HEK293T (cell line): ENCODE data around the gene HACE1.

Experiments
- BHLHE40 ChIP-seq: fragments of 450-650 bp; IDR thresholded peaks from 2 replicates; pipeline ENCODE4 v1.6.1; 2016; ENCODE audit warnings: mild to moderate bottlenecking, moderate library complexity, borderline replicate concordance
- CTBP1 ChIP-seq: fragments of 450-650 bp; IDR thresholded peaks from 2 replicates; pipeline ENCODE4 v1.6.1; 2016; ENCODE audit warnings: borderline replicate concordance
- ELF4 ChIP-seq: fragments of 450-650 bp; IDR thresholded peaks from 2 replicates; pipeline ENCODE4 v1.6.1; 2017; ENCODE audit warnings: antibody characterized with exemption
- FOXA1 ChIP-seq: fragments of 450-650 bp; IDR thresholded peaks from 2 replicates; pipeline ENCODE4 v1.6.1; 2016; ENCODE audit warnings: mild to moderate bottlenecking
- FOXM1 ChIP-seq: fragments of 450-650 bp; IDR thresholded peaks from 2 replicates; pipeline ENCODE4 v1.6.1; 2017; ENCODE audit warnings: mild to moderate bottlenecking, borderline replicate concordance
- LEF1 ChIP-seq: fragments of 450-650 bp; IDR thresholded peaks from 2 replicates; pipeline ENCODE4 v1.6.1; 2017; ENCODE audit warnings: mild to moderate bottlenecking, borderline replicate concordance
- NFRKB ChIP-seq: fragments of 450-650 bp; IDR thresholded peaks from 2 replicates; pipeline ENCODE4 v1.6.1; 2016; ENCODE audit warnings: mild to moderate bottlenecking, moderate library complexity
- PKNOX1 ChIP-seq: fragments of 450-650 bp; IDR thresholded peaks from 2 replicates; pipeline ENCODE4 v1.6.1; 2016
- SP1 ChIP-seq: fragments of 450-650 bp; IDR thresholded peaks from 2 replicates; pipeline ENCODE4 v1.6.1; 2017
- SUZ12 ChIP-seq: fragments of 450-650 bp; IDR thresholded peaks from 2 replicates; pipeline ENCODE4 v1.6.1; 2016; ENCODE audit warnings: mild to moderate bottlenecking
- TARDBP ChIP-seq: fragments of 450-650 bp; IDR thresholded peaks from 2 replicates; pipeline ENCODE4 v1.6.1; 2016
- ZNF384 ChIP-seq: fragments of 450-650 bp; IDR thresholded peaks from 2 replicates; pipeline ENCODE4 v1.6.1; 2016

- TF ChIP-seq ELF4 (no peak), CTBP1 (no peak), ZNF384 (no peak), FOXA1 (no peak), NFRKB (no peak), LEF1 (no peak), FOXM1 (no peak), BHLHE40 (no peak), TARDBP (no peak), SP1 (no peak), PKNOX1 (no peak), SUZ12 (no peak)
These were observed 130.3 kb downstream of the HACE1 start for GRCh38 chr6:104729433-104729832.
